SIG-M5 (cell line): Measurements from ENCODE around the gene CDC42EP1.
"Not testable (repeated sequence)": the region's sequence is repeated elsewhere in the genome, so short reads cannot be mapped to it uniquely, and the experiment has no call there.

Experiments used
- DNase-seq: peaks from one replicate; lab custom pipeline; 2025; lab: John Stamatoyannopoulos, UW

CDC42EP1 gene

GRCh38 chr22:37581504-37581903 lies 21.2 kb downstream of the CDC42EP1 start:
- no peak for DNase-seq

GRCh38 chr22:37582526-37582925 lies 22.2 kb downstream of the CDC42EP1 start:
- no peak for DNase-seq

- no peak for DNase-seq
Measured at GRCh38 chr22:37588546-37589215, 28.4 kb downstream of the CDC42EP1 start.

GRCh38 chr22:37589636-37590035 lies 29.4 kb downstream of the CDC42EP1 start:
- DNase-seq: no peak

GRCh38 chr22:37591081-37591480 lies 30.8 kb downstream of the CDC42EP1 start:
- DNase-seq: not testable (repeated sequence)

GRCh38 chr22:37591823-37592404 lies 31.6 kb downstream of the CDC42EP1 start:
- DNase-seq: no peak

- DNase-seq: no peak
Measured at GRCh38 chr22:37594237-37594636, 34.0 kb downstream of the CDC42EP1 start.

GRCh38 chr22:37599153-37599552 lies 38.9 kb downstream of the CDC42EP1 start:
- no peak for DNase-seq

GRCh38 chr22:37601203-37601539 lies 40.9 kb downstream of the CDC42EP1 start:
- no peak for DNase-seq

GRCh38 chr22:37601540-37602442 lies 41.5 kb downstream of the CDC42EP1 start:
- DNase-seq: no peak

- DNase-seq: not testable (repeated sequence)
Measured at GRCh38 chr22:37602546-37603277, 42.4 kb downstream of the CDC42EP1 start.

- DNase-seq: no peak
Measured at GRCh38 chr22:37604074-37604473, 43.8 kb downstream of the CDC42EP1 start.

- no peak for DNase-seq
Measured at GRCh38 chr22:37604875-37605274, 44.6 kb downstream of the CDC42EP1 start.

GRCh38 chr22:37607010-37607934 lies 47.0 kb downstream of the CDC42EP1 start:
- no peak for DNase-seq

GRCh38 chr22:37607935-37608476 lies 47.7 kb downstream of the CDC42EP1 start:
- DNase-seq: no peak

GRCh38 chr22:37608477-37609239 lies 48.4 kb downstream of the CDC42EP1 start, which contains the start of gene GGA1:
GGA1 (plus strand) TSS chr22:37608834; CDS start chr22:37608861, 27 bp downstream.
- peak; percentile 77 for DNase-seq

- no peak for DNase-seq
Measured at GRCh38 chr22:37609240-37610152, 49.2 kb downstream of the CDC42EP1 start.

GRCh38 chr22:37610153-37610475 lies 49.8 kb downstream of the CDC42EP1 start:
- not testable (repeated sequence) for DNase-seq
